Measurements from ENCODE around the gene TBC1D30.

DNA sequence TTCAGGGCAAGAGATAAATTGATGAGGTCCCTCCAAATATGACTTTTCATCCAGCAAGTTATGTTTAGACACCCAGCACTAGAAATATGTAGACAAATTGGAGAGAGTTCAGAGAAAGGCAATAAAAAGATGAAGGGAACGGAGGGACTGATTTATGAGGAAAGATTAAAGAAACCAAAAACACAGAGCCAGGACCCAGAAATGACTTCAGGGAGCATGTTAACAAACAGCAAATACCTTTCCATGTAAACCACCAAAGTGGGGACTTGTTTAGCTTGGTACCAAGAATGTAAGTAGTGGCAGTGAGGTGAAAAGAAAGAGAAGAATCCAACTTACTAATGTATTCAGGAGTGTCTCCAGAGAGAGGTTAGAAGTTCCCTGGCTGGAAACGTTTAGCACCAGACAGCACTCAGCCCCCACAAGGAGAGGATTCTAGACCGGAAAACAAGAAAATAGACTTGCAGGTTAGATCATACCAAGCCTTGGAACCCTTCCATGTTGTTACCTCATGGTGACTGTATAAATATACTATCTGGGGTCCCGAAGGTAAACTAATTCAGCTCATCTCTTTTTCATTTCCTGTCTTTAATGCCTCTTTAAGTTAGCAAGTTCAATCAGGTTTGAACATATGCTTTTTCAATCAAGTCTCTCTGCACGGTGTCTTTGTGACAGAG lies 79.2 kb downstream of the TBC1D30 start:
- TF ChIP-seq POLR2A (IDR thresholded peaks at IDR 0.05), result no peak
- no peak for TF ChIP-seq CTCF (IDR thresholded peaks at IDR 0.05)
- TF ChIP-seq EP300 (IDR thresholded peaks at IDR 0.05), result no peak
- no peak for TF ChIP-seq POLR2AphosphoS5 (IDR thresholded peaks at IDR 0.05)
